Measurements from ENCODE around the gene QSOX2.

GRCh38 chr9:136225366-136225747 is 20.3 kb downstream of the QSOX2 start:
- no peak for TF ChIP-seq CTCF (IDR thresholded peaks at IDR 0.05)
- TF ChIP-seq POLR2A (IDR thresholded peaks at IDR 0.05): no peak
- no peak for TF ChIP-seq POLR2AphosphoS5 (IDR thresholded peaks at IDR 0.05; ENCODE audit: insufficient read depth in 1 of 2, low read depth in 1 of 2)
